ENCODE data around the gene TPI1.

DNA sequence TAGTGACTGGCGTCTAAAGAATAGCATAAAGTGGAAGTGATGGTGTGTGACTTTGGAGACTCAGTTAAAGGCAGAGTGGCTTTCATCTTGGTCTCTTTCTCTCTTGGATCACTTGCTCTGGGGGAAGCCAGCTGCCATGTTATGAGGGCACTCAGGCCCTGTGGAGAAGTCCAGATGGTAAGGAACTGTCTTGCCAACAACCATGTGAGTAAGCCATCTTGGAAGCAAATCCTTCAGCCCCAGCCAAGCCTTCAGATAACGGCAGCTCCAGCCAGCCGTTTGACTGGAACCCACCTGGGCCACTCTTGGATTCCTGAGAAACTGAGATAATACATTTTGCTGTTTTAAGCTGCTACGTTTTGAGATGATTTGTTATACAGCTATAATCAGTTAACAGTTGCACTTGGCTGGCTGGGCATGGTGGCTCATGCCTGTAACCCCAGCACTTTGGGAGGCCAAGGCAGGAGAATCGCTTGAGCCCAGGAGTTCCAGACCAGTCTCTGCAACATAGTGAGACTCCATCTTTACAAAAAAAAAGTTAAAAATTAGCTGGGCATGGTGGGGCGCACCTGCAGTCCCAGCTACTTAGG lies 29.6 kb downstream of the TPI1 start:
- TF ChIP-seq CTCF (IDR thresholded peaks at IDR 0.05), result no peak
- no peak for TF ChIP-seq EP300 (IDR thresholded peaks at IDR 0.05)
- TF ChIP-seq POLR2AphosphoS5 (IDR thresholded peaks at IDR 0.05), result no peak

Measured in esophagus muscularis mucosa (tissue), 4 donors.